Activated naive CD4-positive, alpha-beta T cell treated with anti-CD3 and anti-CD28 coated beads, Interleukin-2, amount 50 U/mL, for 24 hours (primary cell): ENCODE measurements around the gene ASB3.
"Not testable (repeated sequence)": the region's sequence is repeated elsewhere in the genome, so short reads cannot be mapped to it uniquely, and the experiment has no call there.

Experiments
- H3K27ac Mint-ChIP-seq: one replicate; pipeline ENCODE4 v1.8.0; 2021; ENCODE audit warnings: mild to moderate bottlenecking, mixed read lengths
- H3K27me3 Mint-ChIP-seq: one replicate; pipeline ENCODE4 v1.8.0; 2021; ENCODE audit warnings: mixed read lengths
- H3K36me3 Mint-ChIP-seq: one replicate; pipeline ENCODE4 v1.8.0; 2021; ENCODE audit warnings: mixed read lengths
- H3K4me1 Mint-ChIP-seq: one replicate; pipeline ENCODE4 v1.8.0; 2021; ENCODE audit warnings: mixed read lengths
- H3K4me3 Mint-ChIP-seq: one replicate; pipeline ENCODE4 v1.8.0; 2021; ENCODE audit warnings: mild to moderate bottlenecking, mixed read lengths
- H3K9me3 Mint-ChIP-seq: one replicate; pipeline ENCODE4 v1.8.0; 2021; ENCODE audit warnings: mixed read lengths

The ASB3 gene

DNA sequence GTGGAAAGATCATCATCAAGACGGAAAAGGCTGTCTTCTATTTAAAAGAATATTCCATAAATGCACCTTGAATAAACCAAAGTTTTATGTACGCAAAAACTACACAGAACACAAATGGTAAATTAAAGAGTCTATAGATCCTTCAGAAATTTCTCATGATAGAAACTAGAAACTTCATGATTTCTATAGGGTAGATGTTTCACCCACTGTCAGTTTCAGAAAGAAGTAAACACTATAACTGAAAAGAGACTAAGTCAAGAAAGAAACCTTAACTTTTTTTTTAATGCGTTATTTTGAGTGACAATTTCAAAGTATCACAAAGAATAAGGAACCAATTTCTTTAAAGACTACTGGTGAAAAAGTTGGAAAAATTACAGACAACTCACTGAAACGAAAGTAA lies 61.1 kb downstream of the ASB3 start:
- H3K4me3 Mint-ChIP-seq, result no peak overlapping the region
- H3K36me3 Mint-ChIP-seq, result peaks cover 31% of the 10 kb centered on the region
- H3K27me3 Mint-ChIP-seq, result no peaks in the 10 kb centered on the region
- peaks cover 4% of the 10 kb centered on the region for H3K9me3 Mint-ChIP-seq
- peaks cover 24% of the 10 kb centered on the region for H3K4me1 Mint-ChIP-seq
- H3K27ac Mint-ChIP-seq, result no peak overlapping the region

DNA sequence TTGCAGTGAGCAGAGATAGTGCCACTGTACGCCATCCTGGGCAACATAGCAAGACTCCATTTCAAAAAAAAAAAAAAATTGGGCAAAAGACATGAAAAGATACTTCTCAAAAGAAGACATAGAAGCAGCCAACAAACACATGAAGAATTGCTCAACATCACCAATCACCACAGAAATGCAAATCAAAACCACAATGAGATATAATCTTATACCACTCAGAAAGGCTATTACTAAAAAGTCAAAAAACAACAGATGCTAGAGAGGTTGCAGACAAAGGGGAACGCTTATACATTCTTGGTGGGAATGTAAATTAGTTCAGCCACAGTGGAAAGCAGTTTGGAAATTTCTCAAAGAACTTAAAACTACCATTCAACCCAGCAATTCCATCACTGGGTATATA lies 62.2 kb downstream of the ASB3 start:
- H3K4me3 Mint-ChIP-seq, result no peak overlapping the region
- peaks cover 4% of the 10 kb centered on the region for H3K9me3 Mint-ChIP-seq
- no peak overlapping the region for H3K27ac Mint-ChIP-seq
- H3K4me1 Mint-ChIP-seq, result peaks cover 24% of the 10 kb centered on the region
- peaks cover 34% of the 10 kb centered on the region for H3K36me3 Mint-ChIP-seq
- H3K27me3 Mint-ChIP-seq, result no peaks in the 10 kb centered on the region

DNA sequence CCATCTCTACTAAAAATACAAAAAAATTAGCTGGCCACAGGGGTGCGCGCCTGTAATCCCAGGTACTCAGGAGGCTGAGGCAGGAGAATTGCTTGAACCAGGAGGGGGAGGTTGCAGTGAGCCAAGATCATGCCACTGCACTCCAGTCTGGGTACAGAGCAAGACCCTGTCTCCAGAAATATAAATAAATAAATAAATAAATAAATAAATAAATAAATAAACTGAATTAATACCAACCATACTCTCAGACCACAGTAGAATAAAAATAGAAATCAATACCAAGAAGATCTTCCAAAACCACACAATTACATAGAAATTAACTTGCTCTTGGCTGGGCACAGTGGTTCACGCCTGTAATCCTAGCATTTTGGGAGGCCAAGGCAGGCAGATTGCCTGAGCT lies 65.8 kb downstream of the ASB3 start:
- H3K27ac Mint-ChIP-seq, H3K9me3 Mint-ChIP-seq: not testable (repeated sequence)
- H3K36me3 Mint-ChIP-seq, result peaks cover 53% of the 10 kb centered on the region

DNA sequence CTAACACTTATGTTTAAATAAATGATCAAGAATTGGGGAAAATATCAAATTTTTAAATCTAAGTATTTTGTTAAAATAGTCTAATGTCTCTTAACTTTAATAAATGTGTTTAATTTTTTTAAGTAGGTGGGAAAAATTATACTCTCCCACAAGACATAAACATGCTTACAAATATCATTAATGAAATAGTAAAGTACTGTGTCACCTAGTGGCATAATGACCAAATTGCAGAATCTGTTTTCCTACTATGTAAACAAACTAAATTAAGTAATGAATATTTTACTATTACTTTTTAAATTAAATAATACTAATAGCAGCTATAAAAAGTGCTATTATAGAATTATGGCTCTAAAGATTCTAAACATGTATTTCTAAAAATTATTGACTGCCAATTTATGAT lies 71.2 kb downstream of the ASB3 start:
- Mint-ChIP-seq H3K36me3 (peaks cover 54% of the 10 kb centered on the region), H3K4me3 (no peak overlapping the region), H3K27ac (no peak overlapping the region), H3K27me3 (no peaks in the 10 kb centered on the region), H3K9me3 (no peaks in the 10 kb centered on the region), H3K4me1 (no peaks in the 10 kb centered on the region)

More for the DNA sequence above, 65.8 kb downstream of the ASB3 start:
- H3K4me3 Mint-ChIP-seq, H3K27me3 Mint-ChIP-seq: not testable (repeated sequence)
- peaks cover 23% of the 10 kb centered on the region for H3K4me1 Mint-ChIP-seq

DNA sequence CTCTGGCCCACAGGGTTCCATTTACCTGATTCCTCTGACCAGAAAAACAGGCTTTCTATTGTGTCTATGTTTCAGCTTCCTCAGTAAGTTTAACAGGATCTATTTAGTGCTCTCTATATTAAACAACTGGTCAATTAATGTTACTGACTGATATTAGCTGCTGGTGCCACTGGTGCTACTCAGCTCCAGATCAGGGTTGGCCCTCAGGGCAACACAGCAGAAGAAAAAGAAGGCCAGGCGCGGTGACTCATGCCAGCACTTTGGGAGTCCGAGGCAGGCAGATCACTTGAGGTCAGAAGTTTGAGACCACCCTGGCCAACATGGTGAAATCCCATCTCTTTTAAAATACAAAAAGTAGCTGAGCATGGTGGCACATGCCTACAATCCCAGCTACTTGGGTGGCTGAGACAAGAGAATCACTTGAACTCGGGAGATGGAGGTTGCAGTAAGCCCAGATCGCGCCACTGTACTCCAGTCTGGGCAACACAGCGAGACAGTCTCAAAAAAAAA lies 75.4 kb downstream of the ASB3 start:
- Mint-ChIP-seq H3K4me3 (no peak overlapping the region), H3K4me1 (peaks cover 4% of the 10 kb centered on the region), H3K27ac (peak overlapping the region; percentile 51), H3K9me3 (no peaks in the 10 kb centered on the region), H3K36me3 (peaks cover 60% of the 10 kb centered on the region), H3K27me3 (no peaks in the 10 kb centered on the region)

DNA sequence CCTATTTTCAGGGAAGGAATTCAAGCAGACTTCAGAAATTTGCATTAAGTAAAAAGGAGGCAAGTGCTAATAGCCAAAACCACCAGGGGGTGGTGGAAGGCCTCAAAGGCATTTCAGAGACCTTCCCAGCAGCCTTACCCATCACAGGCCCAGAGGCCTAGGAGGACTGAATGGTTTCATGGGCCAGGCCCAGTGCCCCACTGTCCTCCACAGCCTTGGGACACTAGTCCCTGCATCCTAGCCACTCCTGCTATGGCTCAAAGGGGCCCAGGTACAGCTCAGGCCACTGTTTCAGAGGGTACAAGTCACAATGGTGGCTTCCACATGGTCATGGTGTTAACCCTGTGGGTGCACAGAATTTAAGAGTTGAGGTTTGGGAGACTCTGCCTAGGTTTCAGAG lies 77.8 kb downstream of the ASB3 start:
- peaks cover 56% of the 10 kb centered on the region for H3K36me3 Mint-ChIP-seq
- peaks cover 4% of the 10 kb centered on the region for H3K4me1 Mint-ChIP-seq
- H3K4me3 Mint-ChIP-seq, result no peak overlapping the region
- H3K9me3 Mint-ChIP-seq, result no peaks in the 10 kb centered on the region
- no peak overlapping the region for H3K27ac Mint-ChIP-seq
- H3K27me3 Mint-ChIP-seq, result no peaks in the 10 kb centered on the region

DNA sequence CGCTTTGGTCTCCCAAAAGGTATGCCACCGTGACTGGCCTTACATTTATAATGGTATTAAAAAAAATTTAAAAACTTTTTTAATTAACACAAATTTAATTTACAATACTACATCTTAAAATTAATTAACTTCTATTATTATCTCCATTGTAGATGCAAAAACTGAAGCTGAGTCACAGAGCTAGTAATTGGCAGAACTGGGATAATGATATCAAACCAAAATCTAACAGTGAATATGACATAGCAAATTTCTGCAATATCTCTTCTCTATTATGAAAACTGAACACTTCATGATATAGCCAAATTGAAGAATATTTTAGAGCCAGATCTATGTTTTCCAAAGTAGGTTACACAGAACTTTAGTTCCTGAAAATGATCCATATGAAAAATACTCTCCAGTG lies 85.5 kb downstream of the ASB3 start:
- Mint-ChIP-seq H3K27ac (no peak overlapping the region), H3K27me3 (no peaks in the 10 kb centered on the region), H3K4me1 (no peaks in the 10 kb centered on the region), H3K4me3 (no peak overlapping the region), H3K36me3 (peaks cover 41% of the 10 kb centered on the region), H3K9me3 (no peaks in the 10 kb centered on the region)

DNA sequence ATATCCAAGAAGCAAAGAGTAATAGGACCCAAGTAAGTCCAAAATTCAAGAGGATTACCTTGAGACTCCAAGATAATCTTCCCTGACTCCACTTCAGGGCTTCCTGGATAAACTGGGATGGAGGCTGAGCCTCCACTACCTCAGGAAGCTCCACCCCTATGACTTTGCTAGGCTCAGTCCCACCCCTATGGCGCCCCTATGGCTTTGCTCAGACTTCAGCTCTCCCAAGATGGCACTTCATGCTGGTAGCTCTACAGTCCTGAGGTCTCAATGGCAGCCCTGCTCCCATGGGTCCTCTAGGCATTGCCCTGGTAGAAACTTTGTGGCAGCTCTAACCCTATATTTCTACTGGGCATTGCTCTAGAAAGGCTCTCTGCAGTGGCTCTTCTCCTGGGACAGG lies 89.1 kb downstream of the ASB3 start:
- H3K27ac Mint-ChIP-seq, result no peak overlapping the region
- no peak overlapping the region for H3K4me3 Mint-ChIP-seq
- H3K36me3 Mint-ChIP-seq, result peaks cover 30% of the 10 kb centered on the region
- no peaks in the 10 kb centered on the region for H3K27me3 Mint-ChIP-seq
- no peaks in the 10 kb centered on the region for H3K4me1 Mint-ChIP-seq
- no peaks in the 10 kb centered on the region for H3K9me3 Mint-ChIP-seq

DNA sequence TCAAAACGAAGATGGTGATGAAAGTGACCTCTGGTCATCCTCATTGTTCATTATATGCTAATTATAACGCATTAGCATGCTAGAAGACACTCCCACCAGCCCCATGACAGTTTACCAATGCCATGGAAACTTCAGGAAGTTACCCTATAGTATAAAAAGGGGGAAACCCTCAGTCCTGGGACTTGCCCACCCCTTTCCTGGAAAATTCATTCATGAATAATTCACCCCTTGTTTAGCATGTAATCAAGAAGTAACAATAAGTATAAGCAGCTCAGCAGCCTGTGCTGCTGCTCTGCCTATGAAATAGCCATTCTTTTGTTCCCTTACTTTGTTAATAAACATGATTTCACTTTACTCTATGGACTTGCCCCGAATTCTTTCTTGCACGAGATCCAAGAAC lies 89.7 kb downstream of the ASB3 start:
- H3K4me3 Mint-ChIP-seq, result no peak overlapping the region
- no peaks in the 10 kb centered on the region for H3K27me3 Mint-ChIP-seq
- H3K27ac Mint-ChIP-seq, result no peak overlapping the region
- H3K36me3 Mint-ChIP-seq, result peaks cover 28% of the 10 kb centered on the region
- no peaks in the 10 kb centered on the region for H3K9me3 Mint-ChIP-seq
- no peaks in the 10 kb centered on the region for H3K4me1 Mint-ChIP-seq

DNA sequence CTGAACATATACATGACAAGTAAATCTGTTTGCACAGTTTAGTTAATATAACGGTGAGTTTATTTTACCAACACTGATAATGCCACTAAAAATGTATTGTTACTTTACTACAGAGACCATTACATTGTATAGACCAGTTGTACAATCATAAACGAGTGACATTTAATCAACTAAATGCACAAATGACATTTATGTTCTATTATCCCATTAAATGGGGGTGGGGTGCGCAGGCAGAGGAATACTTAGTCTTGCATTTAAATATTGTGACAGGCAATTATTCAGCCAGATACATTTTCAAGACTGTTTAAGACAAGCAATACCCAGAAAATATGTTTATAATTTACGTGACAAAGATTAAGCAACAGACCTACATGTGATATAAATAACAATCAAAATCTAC lies 91.2 kb downstream of the ASB3 start:
- Mint-ChIP-seq H3K27me3 (no peaks in the 10 kb centered on the region), H3K36me3 (peaks cover 33% of the 10 kb centered on the region), H3K27ac (no peak overlapping the region), H3K4me3 (no peak overlapping the region), H3K9me3 (no peaks in the 10 kb centered on the region), H3K4me1 (no peaks in the 10 kb centered on the region)

DNA sequence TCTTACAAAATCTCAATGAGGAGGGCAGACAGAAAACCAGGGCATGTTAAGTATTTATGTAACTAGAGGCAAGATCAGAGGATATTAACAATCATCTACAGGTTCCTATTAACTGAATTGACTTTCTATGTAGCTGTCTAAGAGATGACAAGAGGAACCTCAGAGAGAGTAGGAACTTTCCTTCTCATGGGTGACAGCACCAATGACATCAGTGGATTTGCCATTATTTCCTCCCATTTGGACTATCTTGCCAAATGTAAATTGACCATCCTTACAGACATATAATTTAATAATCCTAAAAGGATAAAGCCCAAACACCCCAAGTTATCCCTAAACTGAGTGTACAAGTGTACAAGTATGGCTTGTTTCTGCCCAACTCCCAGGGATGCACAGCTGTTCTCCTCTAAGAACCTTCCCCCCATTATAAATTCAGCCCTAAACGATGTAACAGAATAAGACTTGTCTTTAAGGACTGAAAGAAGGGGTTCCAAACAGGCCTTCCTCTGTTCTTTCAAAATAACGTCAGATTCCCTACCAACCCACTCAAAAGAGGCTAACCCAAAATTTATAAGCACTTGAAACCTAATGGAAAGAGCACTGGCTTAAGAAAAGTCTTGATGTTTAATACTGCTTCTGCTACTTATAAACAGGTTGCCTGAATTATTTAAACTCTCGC lies 92.5 kb downstream of the ASB3 start:
- Mint-ChIP-seq H3K27ac (no peak overlapping the region), H3K27me3 (no peaks in the 10 kb centered on the region), H3K9me3 (no peaks in the 10 kb centered on the region), H3K4me3 (no peak overlapping the region), H3K4me1 (no peaks in the 10 kb centered on the region), H3K36me3 (peaks cover 28% of the 10 kb centered on the region)

DNA sequence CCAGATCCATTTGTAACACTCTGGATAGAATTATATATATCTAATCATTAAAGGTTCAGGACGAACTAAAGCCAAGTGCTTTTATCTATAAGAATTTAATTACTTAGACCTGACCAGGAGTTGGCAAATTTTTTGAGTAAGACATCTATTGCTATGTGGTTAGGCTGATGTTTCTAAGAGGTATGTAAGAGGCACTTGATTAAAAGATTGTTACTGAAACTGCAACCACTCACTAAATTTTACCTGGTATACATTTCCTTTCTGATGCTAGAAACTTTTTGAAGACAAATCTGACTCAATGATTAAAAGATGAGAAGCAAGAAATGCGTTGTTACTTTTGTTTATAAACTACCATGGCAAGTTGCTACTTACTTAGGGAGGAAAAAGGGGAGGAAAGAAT lies 95.9 kb downstream of the ASB3 start:
- Mint-ChIP-seq H3K4me3 (no peak overlapping the region), H3K27me3 (no peaks in the 10 kb centered on the region), H3K27ac (no peak overlapping the region), H3K36me3 (peaks cover 35% of the 10 kb centered on the region), H3K9me3 (no peaks in the 10 kb centered on the region), H3K4me1 (no peaks in the 10 kb centered on the region)

DNA sequence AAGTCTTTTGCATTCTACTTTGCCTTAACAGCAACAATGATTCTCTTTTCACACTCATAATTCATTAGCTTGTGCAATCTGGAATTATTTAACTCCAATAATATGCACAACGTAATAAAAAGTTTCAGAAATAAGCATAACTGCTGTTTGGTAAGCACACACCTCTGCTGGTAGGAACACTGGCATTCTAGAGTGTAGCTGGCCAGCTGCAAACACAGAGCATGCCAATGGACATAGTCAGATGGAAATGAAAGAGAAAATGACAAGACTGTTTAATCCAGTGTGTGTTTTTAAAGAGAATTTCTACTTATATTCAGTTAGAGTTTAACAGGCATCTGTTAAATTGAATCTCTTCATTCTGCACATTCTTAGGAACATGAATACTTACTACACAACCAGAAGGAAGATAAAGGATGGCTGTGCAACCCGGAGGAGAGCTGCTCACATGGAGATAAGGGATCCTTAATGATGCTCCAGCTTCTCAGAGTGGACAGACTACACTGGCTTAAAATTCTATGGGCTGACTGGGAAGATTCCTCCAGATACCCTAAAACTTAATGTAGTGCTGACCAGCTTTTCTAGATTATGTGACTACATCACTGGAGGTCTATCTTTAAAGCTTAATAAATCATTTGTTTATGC lies 113.8 kb downstream of the ASB3 start:
- Mint-ChIP-seq H3K27ac (no peak overlapping the region), H3K36me3 (peaks cover 16% of the 10 kb centered on the region)

DNA sequence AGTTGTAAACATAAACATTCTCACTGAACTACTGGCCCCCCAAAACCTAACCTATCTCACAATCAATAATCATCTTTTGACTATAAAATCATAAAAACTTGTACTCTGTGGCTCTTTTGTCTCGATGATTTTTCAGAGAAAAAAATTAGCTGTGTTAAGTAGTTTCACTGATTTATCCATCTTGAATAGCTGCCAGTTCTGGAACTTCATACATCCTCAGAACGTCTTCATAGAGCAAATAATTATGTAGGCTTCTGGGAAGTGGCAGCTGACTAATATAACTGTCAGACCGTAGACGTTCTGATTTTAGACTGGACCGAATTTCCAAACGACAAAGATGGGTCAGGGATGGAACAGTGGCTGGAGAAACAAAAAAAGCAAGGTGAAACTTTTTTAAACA lies 116.4 kb downstream of the ASB3 start:
- Mint-ChIP-seq H3K4me1 (no peaks in the 10 kb centered on the region), H3K27ac (no peak overlapping the region), H3K4me3 (no peak overlapping the region), H3K36me3 (peaks cover 24% of the 10 kb centered on the region), H3K27me3 (no peaks in the 10 kb centered on the region), H3K9me3 (peaks cover 4% of the 10 kb centered on the region)

More for the DNA sequence above, 113.8 kb downstream of the ASB3 start:
- Mint-ChIP-seq H3K4me3 (no peak overlapping the region), H3K27me3 (no peaks in the 10 kb centered on the region), H3K4me1 (no peaks in the 10 kb centered on the region), H3K9me3 (peaks cover 4% of the 10 kb centered on the region)

DNA sequence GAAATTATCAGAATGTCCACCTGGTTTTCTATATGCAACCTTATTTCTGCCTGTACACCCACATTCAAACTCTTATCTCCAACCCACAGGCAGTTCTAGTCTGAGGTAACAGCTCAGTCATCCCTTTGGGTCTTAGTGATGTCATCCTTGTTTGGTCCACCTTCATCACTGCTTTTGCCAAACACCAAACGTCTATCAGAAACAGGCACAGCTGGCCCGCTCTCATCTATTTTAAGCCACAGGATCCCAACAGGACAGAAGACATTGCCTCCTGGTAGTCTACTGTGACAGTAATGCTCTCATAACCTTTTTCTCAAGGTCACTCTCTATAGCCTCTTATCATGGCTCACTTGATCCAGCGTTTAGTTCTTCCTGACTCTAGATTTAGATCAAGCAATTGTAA lies 118.1 kb downstream of the ASB3 start:
- Mint-ChIP-seq H3K9me3 (peaks cover 12% of the 10 kb centered on the region), H3K27ac (no peak overlapping the region), H3K4me3 (no peak overlapping the region), H3K36me3 (peaks cover 38% of the 10 kb centered on the region), H3K4me1 (no peaks in the 10 kb centered on the region), H3K27me3 (no peaks in the 10 kb centered on the region)

DNA sequence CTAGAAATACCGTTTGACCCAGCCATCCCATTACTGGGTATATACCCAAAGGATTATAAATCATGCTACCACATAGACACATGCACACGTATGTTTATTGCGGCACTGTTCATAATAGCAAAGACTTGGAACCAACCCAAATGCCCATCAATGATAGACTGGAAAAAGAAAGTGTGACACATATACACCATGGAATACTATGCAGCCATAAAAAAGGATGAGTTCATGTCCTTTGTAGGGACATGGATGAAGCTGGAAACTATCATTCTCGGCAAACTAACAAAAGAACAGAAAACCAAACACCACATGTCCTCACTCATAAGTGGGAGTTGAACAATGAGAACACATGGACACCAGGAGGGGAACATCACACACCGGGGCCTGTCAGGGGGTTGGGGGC lies 119.6 kb downstream of the ASB3 start:
- H3K27me3 Mint-ChIP-seq, H3K27ac Mint-ChIP-seq, H3K4me3 Mint-ChIP-seq, H3K4me1 Mint-ChIP-seq: not testable (repeated sequence)
- Mint-ChIP-seq H3K9me3 (peaks cover 12% of the 10 kb centered on the region), H3K36me3 (peaks cover 41% of the 10 kb centered on the region)

DNA sequence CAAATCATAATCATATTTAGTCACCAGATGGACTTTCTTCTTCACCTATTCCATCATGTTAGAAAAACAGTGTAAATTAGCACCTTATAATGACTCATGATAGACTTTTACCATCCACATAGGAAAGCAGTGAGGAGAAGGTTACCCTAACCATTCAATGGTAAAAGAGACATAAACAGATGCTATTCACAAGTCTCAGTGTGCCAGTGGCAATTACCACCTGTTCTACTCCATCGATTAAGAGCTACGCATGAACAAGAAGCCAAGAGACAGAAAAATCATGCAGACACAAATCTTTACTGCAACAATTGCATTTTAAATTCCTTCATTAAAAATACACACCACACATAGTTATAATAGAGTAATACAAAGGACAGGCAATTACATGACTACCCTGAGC lies 125.9 kb downstream of the ASB3 start:
- peaks cover 8% of the 10 kb centered on the region for H3K9me3 Mint-ChIP-seq
- no peaks in the 10 kb centered on the region for H3K4me1 Mint-ChIP-seq
- no peaks in the 10 kb centered on the region for H3K27me3 Mint-ChIP-seq
- peaks cover 21% of the 10 kb centered on the region for H3K36me3 Mint-ChIP-seq
- no peak overlapping the region for H3K27ac Mint-ChIP-seq
- no peak overlapping the region for H3K4me3 Mint-ChIP-seq
